Neural progenitor cell (in vitro differentiated cells): ENCODE measurements around the gene ARPP21. TPM values are rescaled to one million over a fixed set of nuclear protein-coding genes. Genes with fewer than 3 reads are reported as not detected.

Experiments
- DNase-seq: peaks from one replicate; pipeline ENCODE4 v3.0.0-alpha.2; 2016; ENCODE audit warnings: low spot score
- H2AFZ ChIP-seq: fragments of 200-600 bp; sonication (generic); replicated peaks from 2 replicates; pipeline ENCODE4 v1.6.1; 2016; ENCODE audit warnings: antibody characterized with exemption
- H3F3A ChIP-seq: fragments of 200-600 bp; sonication (generic); 2 replicates; pipeline ENCODE4 v1.6.1; 2016; ENCODE audit warnings: antibody characterized with exemption, low read depth
- H3K27ac ChIP-seq: fragments of 200-600 bp; sonication (generic); 2 replicates; pipeline ENCODE4 v1.5.1; 2016; ENCODE audit warnings: mild to moderate bottlenecking
- H3K27me3 ChIP-seq: fragments of 200-600 bp; sonication (generic); 2 replicates; pipeline ENCODE4 v1.6.1; 2016; ENCODE audit warnings: mild to moderate bottlenecking, moderate library complexity
- H3K36me3 ChIP-seq: fragments of 200-600 bp; sonication (generic); 2 replicates; pipeline ENCODE4 v1.5.1; 2016
- H3K4me1 ChIP-seq: fragments of 200-600 bp; sonication (generic); 2 replicates; pipeline ENCODE4 v1.6.1; 2016; ENCODE audit warnings: mixed run types
- H3K4me2 ChIP-seq: fragments of 200-600 bp; sonication (generic); 2 replicates; pipeline ENCODE4 v1.6.1; 2016
- H3K4me3 ChIP-seq: fragments of 200-600 bp; sonication (generic); 2 replicates; pipeline ENCODE4 v1.5.1; 2016
- H3K79me2 ChIP-seq: fragments of 200-600 bp; sonication (generic); 2 replicates; pipeline ENCODE4 v1.6.1; 2016; ENCODE audit warnings: low read depth
- H3K9ac ChIP-seq: fragments of 200-600 bp; sonication (generic); 2 replicates; pipeline ENCODE4 v1.6.1; 2016
- H3K9me3 ChIP-seq: fragments of 200-600 bp; sonication (generic); 2 replicates; pipeline ENCODE4 v1.5.1; 2016; ENCODE audit warnings: low read depth
- H4K20me1 ChIP-seq: fragments of 200-600 bp; sonication (generic); 2 replicates; pipeline ENCODE4 v1.6.1; 2016; ENCODE audit warnings: low read depth
- H3K27ac Mint-ChIP-seq: 3 replicates; pipeline ENCODE4 v1.8.0; 2021; ENCODE audit warnings: mixed read lengths
- H3K27me3 Mint-ChIP-seq: 2 replicates; pipeline ENCODE4 v1.8.0; 2022; ENCODE audit warnings: low read depth, mild to moderate bottlenecking, inconsistent platforms, moderate library complexity, mixed read lengths; ENCODE audit not compliant: insufficient read depth
- H3K36me3 Mint-ChIP-seq: 3 replicates; pipeline ENCODE4 v1.8.0; 2021; ENCODE audit warnings: mixed read lengths
- H3K4me1 Mint-ChIP-seq: 3 replicates; pipeline ENCODE4 v1.8.0; 2021; ENCODE audit warnings: mixed read lengths
- H3K4me3 Mint-ChIP-seq: 3 replicates; pipeline ENCODE4 v1.8.0; 2021; ENCODE audit warnings: mild to moderate bottlenecking, moderate library complexity, mixed read lengths
- H3K9me3 Mint-ChIP-seq: 3 replicates; pipeline ENCODE4 v1.8.0; 2020; ENCODE audit warnings: mixed read lengths
- EZH2 ChIP-seq: fragments of 200-600 bp; sonication (generic); IDR thresholded peaks from 2 replicates; pipeline ENCODE4 v1.6.1; 2017; ENCODE audit warnings: antibody characterized with exemption, mild to moderate bottlenecking, moderate library complexity
- EZH2phosphoT487 ChIP-seq: fragments of 200-600 bp; sonication (generic); IDR thresholded peaks from 2 replicates; pipeline ENCODE4 v1.6.1; 2017; ENCODE audit warnings: antibody characterized with exemption
- total RNA-seq: library from RNA; depleted of rRNA; stranded (reverse); fragments of >200 nt; gene quantifications from 2 replicates; pipeline ENCODE4 v1.2.3, GENCODE V29; 2015; ENCODE audit warnings: low replicate concordance
- TF ChIP-seq, protein P1 (sequence below): fragments of 200-600 bp; sonication (generic); IDR thresholded peaks from 2 replicates; pipeline ENCODE4 v1.5.1; 2017; ENCODE audit warnings: antibody characterized with exemption, mild to moderate bottlenecking

ARPP21 gene
- total RNA-seq, 1 donor from 2014 or later: not detected

GRCh38 chr3:35785234-35785888, 146.0 kb downstream of the ARPP21 start:
- H3K36me3 Mint-ChIP-seq: no peaks in the 10 kb centered on the region

DNA sequence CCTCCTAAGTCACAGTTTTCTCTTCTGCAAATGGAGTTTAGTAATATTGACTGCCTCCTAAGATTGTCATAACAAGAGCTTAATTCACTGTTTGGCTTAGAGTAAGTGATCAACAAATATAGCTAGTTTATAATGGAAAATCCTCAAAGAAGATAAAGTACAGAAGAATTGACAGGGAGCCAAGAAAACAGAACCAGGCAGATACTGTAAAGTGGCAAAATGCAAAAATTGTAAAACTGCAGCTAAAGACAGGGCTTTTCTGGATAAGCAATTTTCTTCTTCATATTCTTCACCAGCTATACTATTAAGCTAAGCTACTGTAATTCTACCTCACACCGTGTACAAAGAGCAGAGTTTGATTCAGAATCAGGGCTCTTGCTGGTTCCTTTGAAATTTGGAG, 148.6 kb downstream of the ARPP21 start:
- Histone ChIP-seq H3K4me2 (no peak overlapping the region), H2AFZ (no peak overlapping the region), H3K27me3 (no peaks in the 10 kb centered on the region), H3K9ac (no peak overlapping the region), H3K79me2 (no peaks in the 10 kb centered on the region), H3K4me1 (no peaks in the 10 kb centered on the region), H4K20me1 (no peaks in the 10 kb centered on the region), H3F3A (no peaks in the 10 kb centered on the region), H3K9me3 (no peaks in the 10 kb centered on the region), H3K36me3 (no peaks in the 10 kb centered on the region), H3K27ac (no peak overlapping the region), H3K4me3 (no peak overlapping the region)
- Mint-ChIP-seq H3K9me3 (no peaks in the 10 kb centered on the region), H3K4me1 (peaks cover 28% of the 10 kb centered on the region), H3K27ac (no peak overlapping the region), H3K36me3 (no peaks in the 10 kb centered on the region), H3K4me3 (no peak overlapping the region), H3K27me3 (peaks cover 3% of the 10 kb centered on the region)
- DNase-seq: no peak
- TF ChIP-seq EZH2 (no peak), EZH2phosphoT487 (no peak)
- TF ChIP-seq, protein P1, sequence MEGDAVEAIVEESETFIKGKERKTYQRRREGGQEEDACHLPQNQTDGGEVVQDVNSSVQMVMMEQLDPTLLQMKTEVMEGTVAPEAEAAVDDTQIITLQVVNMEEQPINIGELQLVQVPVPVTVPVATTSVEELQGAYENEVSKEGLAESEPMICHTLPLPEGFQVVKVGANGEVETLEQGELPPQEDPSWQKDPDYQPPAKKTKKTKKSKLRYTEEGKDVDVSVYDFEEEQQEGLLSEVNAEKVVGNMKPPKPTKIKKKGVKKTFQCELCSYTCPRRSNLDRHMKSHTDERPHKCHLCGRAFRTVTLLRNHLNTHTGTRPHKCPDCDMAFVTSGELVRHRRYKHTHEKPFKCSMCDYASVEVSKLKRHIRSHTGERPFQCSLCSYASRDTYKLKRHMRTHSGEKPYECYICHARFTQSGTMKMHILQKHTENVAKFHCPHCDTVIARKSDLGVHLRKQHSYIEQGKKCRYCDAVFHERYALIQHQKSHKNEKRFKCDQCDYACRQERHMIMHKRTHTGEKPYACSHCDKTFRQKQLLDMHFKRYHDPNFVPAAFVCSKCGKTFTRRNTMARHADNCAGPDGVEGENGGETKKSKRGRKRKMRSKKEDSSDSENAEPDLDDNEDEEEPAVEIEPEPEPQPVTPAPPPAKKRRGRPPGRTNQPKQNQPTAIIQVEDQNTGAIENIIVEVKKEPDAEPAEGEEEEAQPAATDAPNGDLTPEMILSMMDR: no peak

More at GRCh38 chr3:35785234-35785888, 146.0 kb downstream of the ARPP21 start:
- H3K27ac Mint-ChIP-seq: peak overlapping the region; percentile 20
- no peak overlapping the region for H3K4me3 Mint-ChIP-seq
- no peak overlapping the region for H3K27ac ChIP-seq
- peaks cover 32% of the 10 kb centered on the region for H3K4me1 Mint-ChIP-seq
- no peak overlapping the region for H3K4me3 ChIP-seq
- DNase-seq: no peak
- H3K4me1 ChIP-seq: peaks cover 5% of the 10 kb centered on the region
- H3F3A ChIP-seq: no peaks in the 10 kb centered on the region
- no peaks in the 10 kb centered on the region for H3K36me3 ChIP-seq
- no peaks in the 10 kb centered on the region for H4K20me1 ChIP-seq
- no peaks in the 10 kb centered on the region for H3K79me2 ChIP-seq
- no peak overlapping the region for H3K4me2 ChIP-seq
- no peaks in the 10 kb centered on the region for H3K27me3 ChIP-seq
- H3K9ac ChIP-seq: no peak overlapping the region
- H3K9me3 ChIP-seq: no peaks in the 10 kb centered on the region
- peak overlapping the region; percentile 44 for H2AFZ ChIP-seq
- no peak for TF ChIP-seq EZH2phosphoT487
- TF ChIP-seq EZH2: no peak
- TF ChIP-seq, protein P1: no peak
- peaks cover 3% of the 10 kb centered on the region for H3K27me3 Mint-ChIP-seq
- H3K9me3 Mint-ChIP-seq: no peaks in the 10 kb centered on the region

- DNase-seq: no peak
- Mint-ChIP-seq H3K9me3 (no peaks in the 10 kb centered on the region), H3K36me3 (no peaks in the 10 kb centered on the region), H3K27me3 (peaks cover 3% of the 10 kb centered on the region), H3K4me1 (peaks cover 23% of the 10 kb centered on the region), H3K27ac (no peak overlapping the region), H3K4me3 (no peak overlapping the region)
- H3K27me3 ChIP-seq: no peaks in the 10 kb centered on the region
- no peak overlapping the region for H3K27ac ChIP-seq
- H3F3A ChIP-seq: no peaks in the 10 kb centered on the region
- H3K9ac ChIP-seq: no peak overlapping the region
- H3K4me2 ChIP-seq: no peak overlapping the region
- H3K9me3 ChIP-seq: no peaks in the 10 kb centered on the region
- no peaks in the 10 kb centered on the region for H3K79me2 ChIP-seq
- H3K4me3 ChIP-seq: no peak overlapping the region
- no peaks in the 10 kb centered on the region for H3K36me3 ChIP-seq
- H3K4me1 ChIP-seq: no peaks in the 10 kb centered on the region
- H2AFZ ChIP-seq: no peak overlapping the region
- H4K20me1 ChIP-seq: no peaks in the 10 kb centered on the region
- no peak for TF ChIP-seq EZH2
- no peak for TF ChIP-seq EZH2phosphoT487
- TF ChIP-seq, protein P1: no peak
Observed at GRCh38 chr3:35789042-35789831, 149.9 kb downstream of the ARPP21 start.
